Natural killer cell (primary cell): ENCODE measurements around the gene LEFTY1. TPM values are rescaled to one million over a fixed set of nuclear protein-coding genes. Genes with fewer than 3 reads are reported as not detected.
"Not testable (repeated sequence)": the region's sequence is repeated elsewhere in the genome, so short reads cannot be mapped to it uniquely, and the experiment has no call there.

ENCODE experiments used
- ATAC-seq, 3 donors: fragments of 150-1000 bp in 2 of 3; fragments of 200-7000 bp in 1 of 3; cut with Tn5 transposase; 1 replicate in 1 of 3; 2 replicates in 2 of 3; pipeline ENCODE4 v1.10.0; 2021; ENCODE audit warnings: mild to moderate bottlenecking in 2 of 3, moderate library complexity in 2 of 3
- DNase-seq, 2 donors: peaks; one replicate each; pipeline versions ENCODE4 v3.0.0 to v3.0.0-alpha.2; 2013 to 2021; ENCODE audit warnings: mixed read lengths in 1 of 2
- H3K27ac ChIP-seq: one replicate; pipeline ENCODE4 v1.5.1; 2013; ENCODE audit warnings: mild to moderate bottlenecking, low read length
- H3K27me3 ChIP-seq: one replicate; pipeline ENCODE4 v1.6.1; 2013; ENCODE audit warnings: low read length; ENCODE audit not compliant: control insufficient read depth, insufficient read depth
- H3K36me3 ChIP-seq: one replicate; pipeline ENCODE4 v1.6.1; 2013; ENCODE audit warnings: low read length; ENCODE audit not compliant: control insufficient read depth, insufficient read depth
- H3K4me1 ChIP-seq: one replicate; pipeline ENCODE4 v1.6.1; 2013; ENCODE audit warnings: low read length; ENCODE audit not compliant: control insufficient read depth, insufficient read depth
- H3K4me3 ChIP-seq: one replicate; pipeline ENCODE4 v1.5.1; 2013; ENCODE audit warnings: low read length
- H3K9me3 ChIP-seq: one replicate; pipeline ENCODE4 v1.6.1; 2013; ENCODE audit warnings: low read length; ENCODE audit not compliant: control insufficient read depth, insufficient read depth
- H3K27ac Mint-ChIP-seq, 2 donors: one replicate each; pipeline ENCODE4 v1.8.0; 2022; ENCODE audit warnings: mild to moderate bottlenecking in 2 of 2, mixed read lengths in 2 of 2, moderate library complexity in 1 of 2
- H3K27me3 Mint-ChIP-seq, 2 donors: one replicate each; pipeline ENCODE4 v1.8.0; 2022; ENCODE audit warnings: low read depth in 2 of 2, mixed read lengths in 2 of 2
- H3K36me3 Mint-ChIP-seq: one replicate; pipeline ENCODE4 v1.8.0; 2022; ENCODE audit warnings: mixed read lengths
- H3K4me1 Mint-ChIP-seq, 2 donors: one replicate each; pipeline ENCODE4 v1.8.0; 2022; ENCODE audit warnings: mixed read lengths in 2 of 2
- H3K4me3 Mint-ChIP-seq: one replicate; pipeline ENCODE4 v1.8.0; 2022; ENCODE audit warnings: mild to moderate bottlenecking, moderate library complexity, mixed read lengths
- H3K9me3 Mint-ChIP-seq, 2 donors: one replicate each; pipeline ENCODE4 v1.8.0; 2022; ENCODE audit warnings: mixed read lengths in 2 of 2
- CTCF ChIP-seq: fragments of 200-600 bp; IDR thresholded peaks from one replicate; pipeline ENCODE4 v1.8.0; 2022; ENCODE audit warnings: antibody characterized with exemption
- WGBS: methylation state at CpG from one replicate; pipeline ENCODE4 v1.1.7; 2013; ENCODE audit warnings: missing lambda C conversion rate; ENCODE audit not compliant: insufficient coverage; 5-methylcytosine and 5-hydroxymethylcytosine counted together
- intact Hi-C: fragments of 100-400 bp; cut with micrococcal nuclease; formaldehyde crosslinking; loops from one replicate; pipeline ENCODE4 v1.14.2; 2022
- total RNA-seq, 4 donors: library from RNA; stranded (reverse); fragments of 120-200 nt in 1 of 4; gene quantifications; one replicate each; pipeline versions ENCODE4 v1.2.3 to v1.2.4, GENCODE V29; 2013 to 2022

LEFTY1 gene
- total RNA-seq, result not detected
- 0.61 TPM for total RNA-seq (2013)

DNA sequence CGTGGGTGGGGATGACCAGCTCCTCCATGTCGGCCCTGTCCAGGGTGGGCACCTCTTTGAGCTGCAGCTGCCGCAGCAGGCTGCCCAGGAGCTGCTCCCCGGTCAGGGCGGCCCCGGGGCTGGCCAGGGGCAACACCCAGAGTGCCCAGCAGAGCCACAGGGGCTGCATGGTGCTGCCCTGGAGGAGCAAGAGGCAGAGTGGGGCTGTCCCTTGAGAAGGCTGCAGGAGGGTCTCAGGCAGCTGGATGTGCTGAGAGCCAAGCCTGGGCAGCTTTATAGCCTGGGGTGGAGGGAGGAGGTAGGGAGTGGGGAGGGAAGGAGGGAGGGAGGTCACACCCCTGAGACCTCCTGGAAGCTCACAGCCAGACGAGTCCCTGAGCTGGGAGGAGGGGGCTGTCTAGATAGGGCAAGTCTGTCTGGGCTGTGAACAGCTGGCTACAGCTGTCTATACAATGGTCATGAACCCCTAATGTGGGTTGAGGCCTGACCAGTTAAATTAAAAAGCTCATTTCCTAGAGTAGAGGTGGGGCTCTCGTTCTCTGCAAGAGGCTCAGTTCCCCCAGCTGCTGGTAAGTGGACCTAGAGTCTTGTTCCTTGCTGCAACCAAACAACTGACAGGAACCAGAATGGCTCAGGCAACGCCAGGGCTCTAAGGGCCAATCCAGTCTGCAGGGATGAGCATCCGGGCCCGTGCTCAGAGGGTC lies at the start of gene LEFTY1:
Gene LEFTY1, minus strand, starts transcription at position 249 of the 704 bp plus-strand sequence. Its CDS starts 80 bp downstream, at position 169.
- 92% methylated on average over 11 of the region's 11 CpGs for WGBS
- peaks cover 5 to 10% of the 10 kb centered on the region in 2 donors for H3K27me3 Mint-ChIP-seq

DNA sequence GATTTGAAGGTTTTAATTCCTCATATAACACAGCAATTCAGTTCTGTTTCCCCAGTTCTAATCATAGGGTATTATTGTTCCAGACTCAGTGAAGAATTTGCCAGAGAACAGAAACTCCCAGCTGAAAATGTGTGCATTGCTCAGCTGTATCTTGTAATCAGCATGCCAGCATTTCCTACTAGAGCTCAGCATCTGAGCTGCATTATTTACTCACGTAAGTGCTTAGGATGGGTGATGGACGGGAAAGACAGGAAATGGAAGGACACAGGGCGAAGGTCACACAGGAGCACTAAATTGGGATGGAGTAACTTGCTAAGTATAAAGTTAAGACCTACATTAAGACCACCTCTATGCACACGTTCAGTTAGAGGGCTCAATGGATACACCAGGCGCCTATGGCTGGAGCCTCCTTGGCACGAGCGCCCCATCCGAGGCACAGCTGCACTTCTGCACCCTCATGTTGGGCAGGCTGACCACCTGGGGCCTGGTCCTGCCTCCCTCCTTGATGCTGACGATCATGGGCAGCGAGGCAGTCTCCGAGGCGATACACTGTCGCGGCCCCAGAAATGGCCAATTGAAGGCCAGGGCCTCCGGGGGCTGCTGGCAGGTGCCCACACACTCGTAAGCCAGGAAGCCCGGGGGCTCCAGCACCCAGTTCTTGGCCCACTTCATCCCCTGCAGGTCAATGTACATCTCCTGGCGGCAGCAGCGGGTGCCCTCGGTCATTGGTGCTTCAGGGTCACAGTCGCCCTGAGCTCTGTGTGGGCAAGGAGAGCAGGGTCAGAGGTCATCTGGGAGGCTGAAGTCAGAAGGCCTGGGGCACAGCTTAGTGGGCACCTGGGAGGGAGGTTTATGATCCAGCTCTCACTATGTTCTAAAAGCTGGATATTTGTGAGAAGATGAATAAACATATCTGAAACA lies 48.4 kb upstream of the LEFTY1 start:
- Histone ChIP-seq H3K27me3 (no peaks in the 10 kb centered on the region), H3K36me3 (no peaks in the 10 kb centered on the region), H3K4me1 (no peaks in the 10 kb centered on the region), H3K27ac (no peak overlapping the region), H3K9me3 (no peaks in the 10 kb centered on the region), H3K4me3 (no peak overlapping the region)
- ATAC-seq (no peak), DNase-seq (no peak)
- no peaks in the 10 kb centered on the region for H3K36me3 Mint-ChIP-seq
- intact Hi-C loops, result no loop called here
- no peak overlapping the region for H3K4me3 Mint-ChIP-seq
- no peaks in the 10 kb centered on the region for H3K4me1 Mint-ChIP-seq
- no peaks in the 10 kb centered on the region for H3K9me3 Mint-ChIP-seq
- peaks cover 0 to 3% of the 10 kb centered on the region in 2 donors for H3K27me3 Mint-ChIP-seq
- no peak overlapping the region for H3K27ac Mint-ChIP-seq
- WGBS, result 95% methylated on average over 21 of the region's 21 CpGs
- no peak for TF ChIP-seq CTCF

More for the DNA sequence above, at the start of gene LEFTY1:
- DNase-seq (no peak), ATAC-seq (peak in 1 of 3 donors; percentile 14)
- H3K27ac ChIP-seq, result no peak within 1 kb of the TSS
- H3K4me3 Mint-ChIP-seq, result no peak within 1 kb of the TSS
- no peak within 1 kb of the TSS for H3K4me3 ChIP-seq
- H3K9me3 Mint-ChIP-seq, result no peaks in the 10 kb centered on the region
- no peaks in the 10 kb centered on the region for H3K36me3 ChIP-seq
- no peak within 1 kb of the TSS for H3K27ac Mint-ChIP-seq
- no peaks in the 10 kb centered on the region for H3K27me3 ChIP-seq
- intact Hi-C loops, result no loop called here
- TF ChIP-seq CTCF, result no peak
- no peaks in the 10 kb centered on the region for H3K9me3 ChIP-seq
- H3K4me1 ChIP-seq, result no peaks in the 10 kb centered on the region
- no peaks in the 10 kb centered on the region for H3K36me3 Mint-ChIP-seq
- H3K4me1 Mint-ChIP-seq, result peaks cover 0 to 1% of the 10 kb centered on the region in 2 donors

GRCh38 chr1:225936523-225936922 lies 47.6 kb upstream of the LEFTY1 start:
- DNase-seq, result no peak
- H3K27ac Mint-ChIP-seq, result no peak overlapping the region
- Histone ChIP-seq H3K27ac (no peak overlapping the region), H3K36me3 (no peaks in the 10 kb centered on the region), H3K4me1 (no peaks in the 10 kb centered on the region), H3K4me3 (no peak overlapping the region), H3K27me3 (no peaks in the 10 kb centered on the region), H3K9me3 (no peaks in the 10 kb centered on the region)
- H3K4me3 Mint-ChIP-seq, result no peak overlapping the region
- H3K36me3 Mint-ChIP-seq, result no peaks in the 10 kb centered on the region
- H3K9me3 Mint-ChIP-seq, result no peaks in the 10 kb centered on the region
- intact Hi-C loops, result no loop called here
- WGBS, result 57% methylated on average over 3 of the region's 3 CpGs
- no peaks in the 10 kb centered on the region for H3K4me1 Mint-ChIP-seq
- ATAC-seq, result no peak
- H3K27me3 Mint-ChIP-seq, result peaks cover 0 to 3% of the 10 kb centered on the region in 2 donors
- no peak for TF ChIP-seq CTCF

DNA sequence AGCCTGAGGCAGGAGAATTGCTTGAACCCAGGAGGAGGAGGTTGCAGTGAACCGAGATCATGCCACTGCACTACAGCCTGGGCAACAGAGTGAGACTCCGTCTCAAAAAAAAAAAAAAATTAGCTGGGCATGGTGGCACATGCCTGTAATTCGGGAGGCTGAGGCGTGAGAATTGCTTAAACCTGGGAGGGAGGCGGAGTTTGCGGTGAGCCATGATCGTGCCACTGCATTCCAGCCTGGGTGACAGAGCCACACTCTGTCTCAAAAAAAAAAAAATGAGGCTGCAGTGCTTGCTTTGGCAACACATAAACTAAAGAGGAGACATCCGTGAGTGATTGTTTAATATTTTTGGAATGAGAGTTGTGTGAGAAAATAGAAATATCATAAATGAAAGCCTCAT lies 47.1 kb upstream of the LEFTY1 start:
- H3K4me1 ChIP-seq, H3K27me3 ChIP-seq, intact Hi-C loops, H3K27me3 Mint-ChIP-seq, H3K9me3 Mint-ChIP-seq, H3K4me1 Mint-ChIP-seq, H3K36me3 Mint-ChIP-seq, H3K4me3 Mint-ChIP-seq, H3K27ac ChIP-seq, H3K4me3 ChIP-seq, H3K9me3 ChIP-seq, DNase-seq, H3K36me3 ChIP-seq, ATAC-seq, H3K27ac Mint-ChIP-seq: not testable (repeated sequence)
- WGBS, result 90% methylated on average over 7 of the region's 8 CpGs
